VCaP (cell line): ENCODE results near the gene TTC24.

ENCODE experiments used
- H3K27ac ChIP-seq: fragments of 450-650 bp; 2 replicates; pipeline ENCODE4 v1.5.1; 2017
- CTCF ChIP-seq: fragments of 450-650 bp; conservative IDR thresholded peaks from 2 replicates; pipeline ENCODE4 v1.5.1; 2017; ENCODE audit warnings: mild to moderate bottlenecking, moderate library complexity

The TTC24 gene

DNA sequence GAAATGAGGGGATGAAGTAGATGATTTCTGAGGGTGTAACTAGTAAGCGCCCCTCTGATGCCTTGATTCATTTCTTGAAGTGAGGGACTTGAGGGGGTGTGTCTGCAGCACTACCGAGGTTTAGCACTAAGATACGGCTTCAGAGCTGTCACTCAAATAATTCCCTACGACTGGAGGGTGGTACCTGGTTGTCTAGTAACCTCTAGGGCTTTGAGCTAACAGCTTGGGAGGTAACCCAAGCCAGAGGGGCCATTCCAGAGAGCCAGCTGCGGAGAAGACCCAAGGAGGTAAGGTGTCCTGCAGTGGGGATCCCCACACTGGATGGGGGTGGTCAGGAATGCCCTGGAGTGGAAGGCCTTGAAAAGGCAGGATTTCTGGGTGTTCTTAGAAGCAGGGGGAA, at the start of gene TTC24:
Gene TTC24, plus strand, starts transcription at position 252 of the 400 bp plus-strand sequence. CDS start 1,642 bp downstream, outside the sequence.
- TF ChIP-seq CTCF = no peak
- H3K27ac ChIP-seq = no peak within 1 kb of the TSS

DNA sequence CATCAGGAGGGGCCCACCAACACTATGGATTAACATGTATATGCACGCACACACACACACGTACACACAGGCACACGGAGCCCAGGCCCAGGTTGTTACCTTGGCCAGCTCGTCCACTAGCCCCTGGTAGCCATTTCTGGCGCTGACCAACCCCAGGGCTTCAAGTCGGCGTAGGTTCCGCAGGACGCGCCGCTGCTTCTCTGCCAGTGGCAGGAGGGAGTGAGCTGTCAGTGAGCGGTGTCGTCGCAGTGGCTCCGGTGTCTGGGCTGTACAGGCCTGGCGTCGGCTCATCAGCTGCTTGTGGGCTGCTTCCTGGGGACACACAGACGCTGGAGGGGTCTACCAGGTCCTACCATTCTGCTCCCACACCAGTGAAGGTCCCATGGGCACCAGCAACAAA, 49.5 kb upstream of the TTC24 start:
- TF ChIP-seq CTCF = no peak
- no peak overlapping the region for H3K27ac ChIP-seq

DNA sequence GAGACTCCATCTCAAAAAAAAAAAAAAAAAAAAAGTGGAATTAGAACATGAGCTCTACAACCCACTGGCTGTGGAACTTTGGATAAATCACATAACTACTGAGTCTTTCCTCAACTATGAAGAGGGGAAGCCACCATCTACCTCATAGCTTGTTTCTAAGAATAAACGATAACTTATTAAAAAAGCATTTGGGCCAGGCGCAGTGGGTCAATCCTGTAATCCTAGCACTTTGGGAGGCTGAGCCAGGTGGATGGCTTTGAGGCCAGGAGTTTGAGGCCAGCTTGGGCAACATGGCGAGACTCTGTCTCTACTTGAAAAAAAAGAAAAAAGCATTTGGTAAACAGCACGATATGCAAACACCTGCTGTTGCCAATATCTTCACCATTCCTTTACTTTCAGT, 47.1 kb upstream of the TTC24 start:
- no peak for TF ChIP-seq CTCF
- no peak overlapping the region for H3K27ac ChIP-seq

- no peak overlapping the region for H3K27ac ChIP-seq
- TF ChIP-seq CTCF = no peak
These were observed 45.8 kb upstream of the TTC24 start for GRCh38 chr1:156533568-156534220.

DNA sequence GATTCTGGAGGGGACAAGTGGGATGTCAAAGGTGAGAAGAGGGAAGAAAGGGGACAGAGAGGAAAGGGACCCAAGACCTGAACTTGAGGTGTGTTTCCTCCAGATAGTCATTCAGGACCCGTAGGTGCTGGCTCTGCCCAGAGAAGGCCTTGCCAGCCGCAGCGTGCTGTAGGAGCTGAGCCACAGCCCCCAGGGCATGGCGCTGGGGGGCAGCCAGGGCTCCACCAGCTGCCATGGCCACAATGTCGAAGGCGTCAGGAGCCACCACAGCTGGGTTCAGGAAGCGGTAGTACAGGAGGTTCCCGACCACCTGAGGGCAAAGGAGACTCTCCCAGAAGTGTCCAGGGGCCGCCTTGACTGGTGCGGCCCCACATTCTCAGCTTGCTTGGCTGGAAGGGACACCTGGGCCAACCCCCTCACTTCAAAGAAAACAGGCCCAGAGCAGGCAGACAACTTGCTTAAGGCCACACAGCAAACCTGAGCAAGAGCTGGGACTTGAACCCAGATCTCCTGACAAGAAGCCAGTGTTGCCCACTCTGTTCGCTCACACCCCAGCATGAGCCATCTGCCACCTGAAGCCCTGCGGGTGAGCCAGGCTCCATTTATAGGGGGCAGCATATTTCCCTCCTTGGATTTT, 45.0 kb upstream of the TTC24 start:
- no peak for TF ChIP-seq CTCF
- no peak overlapping the region for H3K27ac ChIP-seq

DNA sequence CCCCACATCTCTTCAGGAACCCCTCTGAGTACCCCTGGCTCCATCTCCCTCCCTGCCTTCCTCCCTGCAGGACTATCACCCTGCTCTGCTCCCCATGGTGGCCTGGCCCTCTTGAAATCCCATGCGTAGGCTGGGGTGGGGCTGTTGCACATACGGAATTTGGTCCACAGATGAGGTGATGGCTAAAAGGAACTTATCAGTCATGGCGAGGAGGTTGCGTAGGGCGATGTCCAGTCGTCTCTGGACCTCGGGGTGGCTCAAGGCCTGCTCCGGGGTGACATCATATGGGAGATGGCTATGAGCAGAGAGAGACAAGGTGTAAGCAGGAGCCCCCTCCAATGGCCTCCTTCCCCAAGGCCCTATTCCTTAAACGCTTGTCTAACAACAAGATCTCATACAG, 42.5 kb upstream of the TTC24 start:
- no peak for TF ChIP-seq CTCF
- no peak overlapping the region for H3K27ac ChIP-seq

GRCh38 chr1:156538711-156539440, 40.6 kb upstream of the TTC24 start:
- no peak for TF ChIP-seq CTCF
- no peak overlapping the region for H3K27ac ChIP-seq
